Fibroblast of lung (primary cell): Measurements from ENCODE around the gene SENP7. TPM values are rescaled to one million over a fixed set of nuclear protein-coding genes. Genes with fewer than 3 reads are reported as not detected.
"Not testable (repeated sequence)": the region's sequence is repeated elsewhere in the genome, so short reads cannot be mapped to it uniquely, and the experiment has no call there.

Experiments used
- DNase-seq, 2 donors: peaks; one replicate each; pipeline versions ENCODE4 v3.0.0 to v3.0.0-alpha.2; 2010; ENCODE audit warnings: low read depth in 2 of 2
- H2AFZ ChIP-seq: 2 replicates; pipeline ENCODE4 v1.5.1; 2012; ENCODE audit warnings: low read length, control low read depth, inconsistent platforms
- H3K27ac ChIP-seq: 2 replicates; pipeline ENCODE4 v1.5.1; 2011; ENCODE audit warnings: low read length, control low read depth; ENCODE audit not compliant: insufficient read depth
- H3K27me3 ChIP-seq: 2 replicates; pipeline ENCODE4 v1.5.1; 2011; ENCODE audit warnings: mild to moderate bottlenecking, low read length; ENCODE audit not compliant: control insufficient read depth, insufficient read depth
- H3K36me3 ChIP-seq: 2 replicates; pipeline ENCODE4 v1.5.1; 2011; ENCODE audit warnings: low read length; ENCODE audit not compliant: control insufficient read depth, insufficient read depth
- H3K4me1 ChIP-seq: 2 replicates; pipeline ENCODE4 v1.5.1; 2011; ENCODE audit warnings: low read length; ENCODE audit not compliant: control insufficient read depth, insufficient read depth; ENCODE audit errors: extremely low read depth
- H3K4me2 ChIP-seq: 2 replicates; pipeline ENCODE4 v1.5.1; 2011; ENCODE audit warnings: low read length, control low read depth; ENCODE audit not compliant: insufficient read depth; ENCODE audit errors: extremely low read depth
- H3K4me3 ChIP-seq, 4 experiments: fragments of 200-600 bp in 1 of 4; sonication (generic) in 1 of 4; replicated peaks in 1 of 4; 2 replicates each; pipeline ENCODE4 v1.5.1; 2011 to 2016; ENCODE audit warnings: low read length in 4 of 4, low read depth in 3 of 4, mild to moderate bottlenecking in 3 of 4, control low read depth in 2 of 4, inconsistent platforms in 1 of 4, mixed read lengths in 1 of 4; ENCODE audit not compliant: insufficient read depth in 1 of 4; ENCODE audit errors: control extremely low read depth in 1 of 4
- H3K79me2 ChIP-seq: 2 replicates; pipeline ENCODE4 v1.5.1; 2012; ENCODE audit warnings: mild to moderate bottlenecking, low read length, inconsistent platforms; ENCODE audit not compliant: control insufficient read depth, insufficient read depth
- H3K9ac ChIP-seq: 2 replicates; pipeline ENCODE4 v1.5.1; 2011; ENCODE audit warnings: mild to moderate bottlenecking, low read length, control low read depth; ENCODE audit not compliant: insufficient read depth
- H3K9me3 ChIP-seq: 2 replicates; pipeline ENCODE4 v1.5.1; 2012; ENCODE audit warnings: low read depth, low read length; ENCODE audit not compliant: control insufficient read depth, insufficient read depth
- H4K20me1 ChIP-seq: 2 replicates; pipeline ENCODE4 v1.5.1; 2011; ENCODE audit warnings: low read length; ENCODE audit not compliant: control insufficient read depth, insufficient read depth; ENCODE audit errors: extremely low read depth
- CTCF ChIP-seq, 2 donors: IDR thresholded peaks in 1 of 2; conservative IDR thresholded peaks in 1 of 2; 1 replicate in 1 of 2; 2 replicates in 1 of 2; pipeline ENCODE4 v1.5.1; 2011 to 2012; ENCODE audit warnings: low read length in 2 of 2, control low read depth in 1 of 2, inconsistent platforms in 1 of 2, low read depth in 1 of 2, mild to moderate bottlenecking in 1 of 2
- EZH2 ChIP-seq: IDR thresholded peaks from 2 replicates; pipeline ENCODE4 v1.5.1; 2012; ENCODE audit warnings: low read length, control low read depth, mild to moderate bottlenecking; ENCODE audit errors: missing control alignments
- polyA minus RNA-seq: library from RNA; depleted of rRNA, polyadenylated mRNA; stranded (reverse); fragments of >200 nt; gene quantifications from 2 replicates; pipeline ENCODE4 v1.2.3, GENCODE V29; 2011; ENCODE audit warnings: low replicate concordance
- polyA plus RNA-seq, 2 donors: library from polyadenylated mRNA; depleted of rRNA in 1 of 2; stranded (reverse) in 1 of 2; unstranded in 1 of 2; fragments of >200 nt; gene quantifications; 2 replicates each; pipeline ENCODE4 v1.2.1, GENCODE V29; 2011 to 2012; ENCODE audit warnings: missing spikeins in 1 of 2
- total RNA-seq: library from RNA; depleted of rRNA; stranded (reverse); fragments of >200 nt; gene quantifications from 2 replicates; pipeline ENCODE4 v1.2.1, GENCODE V29; 2014

SENP7 gene
- total RNA-seq (14.4 and 16.5 TPM in 2 replicates), polyA plus RNA-seq (6.1 and 7.2 TPM in 2 replicates), polyA minus RNA-seq (1.2 TPM in 1 of 2 replicates, not detected in the other)
- polyA plus RNA-seq (2012): 3.0 and 3.7 TPM in 2 replicates

GRCh38 chr3:101512646-101513418, at the start of gene SENP7:
TSS of gene SENP7 (minus strand) at chr3:101513212. CDS start at chr3:101513130, 82 bp downstream.
- Histone ChIP-seq H3K9me3 (no peaks in the 10 kb centered on the region), H3K9ac (peak within 1 kb of the TSS; percentile 70), H3K4me3 (peak within 1 kb of the TSS; percentile 64 to 92 (median 76)), H3K27me3 (no peaks in the 10 kb centered on the region), H4K20me1 (no peaks in the 10 kb centered on the region), H2AFZ (peak within 1 kb of the TSS; percentile 97), H3K4me2 (peak within 1 kb of the TSS; percentile 79), H3K4me1 (no peaks in the 10 kb centered on the region), H3K79me2 (peaks cover 3% of the 10 kb centered on the region), H3K36me3 (no peaks in the 10 kb centered on the region), H3K27ac (peak within 1 kb of the TSS; percentile 89)
- no peak for TF ChIP-seq CTCF (conservative IDR thresholded peaks at IDR 0.05 in 1 of 2, IDR thresholded peaks at IDR 0.05 in 1 of 2; ENCODE audit: low read depth in 1 of 2, low read length in 2 of 2)
- no peak for TF ChIP-seq EZH2
- peak; percentile 79 to 88 for DNase-seq

GRCh38 chr3:101561630-101562328, 48.8 kb upstream of the SENP7 start, which contains the start of gene TRMT10C:
TSS of gene TRMT10C (plus strand) at chr3:101561868. CDS start at chr3:101564782, 2,914 bp downstream.
- peak; percentile 92 to 94 for DNase-seq
- H3K27me3 ChIP-seq: peaks cover under 1% of the 10 kb centered on the region
- H3K27ac ChIP-seq: peak within 1 kb of the TSS; percentile 93
- TF ChIP-seq CTCF (conservative IDR thresholded peaks at IDR 0.05 in 1 of 2, IDR thresholded peaks at IDR 0.05 in 1 of 2; ENCODE audit: low read depth in 1 of 2, low read length in 2 of 2): no peak
- TF ChIP-seq EZH2: no peak
- H4K20me1 ChIP-seq: no peaks in the 10 kb centered on the region
- no peaks in the 10 kb centered on the region for H3K4me1 ChIP-seq
- peak within 1 kb of the TSS; percentile 91 to 99 (median 94) for H3K4me3 ChIP-seq
- peak within 1 kb of the TSS; percentile 83 for H3K9ac ChIP-seq
- H3K79me2 ChIP-seq: peaks cover 38% of the 10 kb centered on the region
- peak within 1 kb of the TSS; percentile 90 for H3K4me2 ChIP-seq
- H2AFZ ChIP-seq: peak within 1 kb of the TSS; percentile 96
- peaks cover 3% of the 10 kb centered on the region for H3K36me3 ChIP-seq
- H3K9me3 ChIP-seq: no peaks in the 10 kb centered on the region

GRCh38 chr3:101556064-101556463, 43.1 kb upstream of the SENP7 start:
- no peak overlapping the region for H3K27ac ChIP-seq
- H3K9ac ChIP-seq: no peak overlapping the region
- H3K79me2 ChIP-seq: no peaks in the 10 kb centered on the region
- H3K9me3 ChIP-seq: no peaks in the 10 kb centered on the region
- no peak overlapping the region for H3K4me3 ChIP-seq
- no peaks in the 10 kb centered on the region for H3K4me1 ChIP-seq
- no peaks in the 10 kb centered on the region for H4K20me1 ChIP-seq
- H3K27me3 ChIP-seq: peaks cover 2% of the 10 kb centered on the region
- no peak overlapping the region for H3K4me2 ChIP-seq
- no peak overlapping the region for H2AFZ ChIP-seq
- no peak for DNase-seq
- TF ChIP-seq EZH2 (no peak), CTCF (conservative IDR thresholded peaks at IDR 0.05 in 1 of 2, IDR thresholded peaks at IDR 0.05 in 1 of 2; ENCODE audit: low read depth in 1 of 2, low read length in 2 of 2) (no peak)
- H3K36me3 ChIP-seq: no peaks in the 10 kb centered on the region

- not testable (repeated sequence) for H3K36me3 ChIP-seq, H3K27ac ChIP-seq, H3K4me2 ChIP-seq, H4K20me1 ChIP-seq, H3K27me3 ChIP-seq, H3K4me3 ChIP-seq, H3K9ac ChIP-seq, H3K9me3 ChIP-seq, DNase-seq, H2AFZ ChIP-seq, H3K79me2 ChIP-seq, H3K4me1 ChIP-seq
These were observed 40.4 kb upstream of the SENP7 start for GRCh38 chr3:101553381-101553780.
